Nephron progenitor cell (in vitro differentiated cells): ENCODE measurements around the gene MTHFD1L.

Experiments used
- DNase-seq: peaks from one replicate; pipeline ENCODE4 v3.0.0; 2021
- H3K27ac Mint-ChIP-seq: 2 replicates; pipeline ENCODE4 v1.8.0; 2021; ENCODE audit warnings: mild to moderate bottlenecking, moderate library complexity, mixed read lengths
- H3K27me3 Mint-ChIP-seq: 2 replicates; pipeline ENCODE4 v1.8.0; 2021; ENCODE audit warnings: mild to moderate bottlenecking, low read depth, mixed read lengths; ENCODE audit not compliant: poor library complexity
- H3K36me3 Mint-ChIP-seq: 2 replicates; pipeline ENCODE4 v1.8.0; 2021; ENCODE audit warnings: low read depth, mixed read lengths
- H3K4me1 Mint-ChIP-seq: 2 replicates; pipeline ENCODE4 v1.8.0; 2021; ENCODE audit warnings: mixed read lengths
- H3K4me3 Mint-ChIP-seq: 2 replicates; pipeline ENCODE4 v1.8.0; 2021; ENCODE audit warnings: mild to moderate bottlenecking, moderate library complexity, mixed read lengths
- H3K9me3 Mint-ChIP-seq: 2 replicates; pipeline ENCODE4 v1.8.0; 2021; ENCODE audit warnings: mild to moderate bottlenecking, moderate library complexity, mixed read lengths
- TF ChIP-seq, protein P1 (sequence below): fragments of 200-600 bp; sonication (generic); IDR thresholded peaks from 2 replicates; pipeline ENCODE4 v1.5.0; 2021; ENCODE audit warnings: antibody characterized with exemption

MTHFD1L gene

GRCh38 chr6:151091571-151091970 lies 226.1 kb downstream of the MTHFD1L start:
- Mint-ChIP-seq H3K4me1 (peaks cover 84% of the 10 kb centered on the region), H3K4me3 (no peak overlapping the region), H3K36me3 (peaks cover 41% of the 10 kb centered on the region), H3K27me3 (peaks cover 3% of the 10 kb centered on the region), H3K9me3 (no peaks in the 10 kb centered on the region), H3K27ac (no peak overlapping the region)
- DNase-seq: no peak
- TF ChIP-seq, protein P1, sequence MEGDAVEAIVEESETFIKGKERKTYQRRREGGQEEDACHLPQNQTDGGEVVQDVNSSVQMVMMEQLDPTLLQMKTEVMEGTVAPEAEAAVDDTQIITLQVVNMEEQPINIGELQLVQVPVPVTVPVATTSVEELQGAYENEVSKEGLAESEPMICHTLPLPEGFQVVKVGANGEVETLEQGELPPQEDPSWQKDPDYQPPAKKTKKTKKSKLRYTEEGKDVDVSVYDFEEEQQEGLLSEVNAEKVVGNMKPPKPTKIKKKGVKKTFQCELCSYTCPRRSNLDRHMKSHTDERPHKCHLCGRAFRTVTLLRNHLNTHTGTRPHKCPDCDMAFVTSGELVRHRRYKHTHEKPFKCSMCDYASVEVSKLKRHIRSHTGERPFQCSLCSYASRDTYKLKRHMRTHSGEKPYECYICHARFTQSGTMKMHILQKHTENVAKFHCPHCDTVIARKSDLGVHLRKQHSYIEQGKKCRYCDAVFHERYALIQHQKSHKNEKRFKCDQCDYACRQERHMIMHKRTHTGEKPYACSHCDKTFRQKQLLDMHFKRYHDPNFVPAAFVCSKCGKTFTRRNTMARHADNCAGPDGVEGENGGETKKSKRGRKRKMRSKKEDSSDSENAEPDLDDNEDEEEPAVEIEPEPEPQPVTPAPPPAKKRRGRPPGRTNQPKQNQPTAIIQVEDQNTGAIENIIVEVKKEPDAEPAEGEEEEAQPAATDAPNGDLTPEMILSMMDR: no peak

- no peak for DNase-seq
- no peak overlapping the region for H3K27ac Mint-ChIP-seq
- TF ChIP-seq, protein P1: no peak
- H3K4me3 Mint-ChIP-seq: no peak overlapping the region
- peaks cover 81% of the 10 kb centered on the region for H3K4me1 Mint-ChIP-seq
- no peaks in the 10 kb centered on the region for H3K9me3 Mint-ChIP-seq
- peaks cover 3% of the 10 kb centered on the region for H3K27me3 Mint-ChIP-seq
- H3K36me3 Mint-ChIP-seq: peaks cover 52% of the 10 kb centered on the region
Measured at GRCh38 chr6:151092591-151092990, 227.1 kb downstream of the MTHFD1L start.

DNA sequence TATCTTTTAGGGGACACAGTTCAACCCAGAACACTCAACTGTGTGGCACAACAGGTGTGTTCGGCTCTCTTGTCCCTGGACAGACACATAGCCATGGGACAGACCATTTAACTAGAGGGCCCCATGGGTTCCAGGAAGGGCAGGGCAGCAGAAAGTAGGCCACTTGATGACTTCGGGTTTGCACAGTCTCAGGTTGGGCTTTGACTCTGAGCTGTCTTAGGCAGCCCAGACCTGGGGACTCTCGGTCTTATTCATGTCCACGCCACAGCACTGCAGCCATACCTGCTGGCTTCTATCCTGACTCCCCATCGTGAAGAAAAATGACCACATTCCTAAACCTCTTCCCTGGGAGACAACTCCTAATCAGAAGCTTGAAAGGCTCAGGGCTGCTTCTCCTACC lies 228.2 kb downstream of the MTHFD1L start:
- DNase-seq: no peak
- no peak overlapping the region for H3K27ac Mint-ChIP-seq

DNA sequence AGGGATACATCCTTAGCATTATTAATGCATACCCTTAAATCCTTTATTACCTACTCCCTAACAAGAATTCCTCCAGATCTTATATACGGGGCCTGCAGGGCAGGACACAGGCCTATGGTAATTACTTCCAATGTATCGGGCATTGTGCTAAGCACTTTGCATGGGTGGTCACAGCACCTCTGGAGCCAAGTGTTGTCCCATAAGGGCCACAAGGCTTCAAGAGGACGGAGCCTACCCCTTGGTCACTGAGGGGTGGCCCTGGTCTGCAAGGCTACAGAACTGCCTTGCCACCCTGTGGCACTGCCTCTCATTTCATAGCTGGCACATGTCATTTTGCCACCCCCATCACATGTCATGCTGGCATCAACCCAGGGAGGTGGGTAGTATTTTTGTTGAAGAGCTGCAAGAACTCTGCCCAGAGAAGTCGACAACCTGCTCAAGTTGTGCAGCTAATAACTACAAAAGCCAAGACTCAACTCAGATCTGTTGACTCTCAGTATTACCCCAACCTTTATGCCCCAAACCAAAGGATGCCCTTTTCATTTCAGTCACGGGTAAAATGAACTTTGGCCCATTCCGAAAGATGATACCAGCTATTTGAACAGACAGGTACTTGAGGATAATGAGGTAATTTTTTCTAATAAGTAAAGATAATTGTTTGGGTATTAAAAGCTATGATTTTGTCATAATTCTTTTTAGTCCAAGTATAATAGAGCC lies 230.2 kb downstream of the MTHFD1L start:
- Mint-ChIP-seq H3K27ac (no peak overlapping the region), H3K9me3 (peaks cover 8% of the 10 kb centered on the region), H3K4me3 (no peak overlapping the region), H3K4me1 (peaks cover 60% of the 10 kb centered on the region), H3K27me3 (peaks cover 3% of the 10 kb centered on the region), H3K36me3 (peaks cover 76% of the 10 kb centered on the region)
- TF ChIP-seq, protein P1: no peak
- no peak for DNase-seq

More for the DNA sequence above, 228.2 kb downstream of the MTHFD1L start:
- H3K9me3 Mint-ChIP-seq: no peaks in the 10 kb centered on the region
- H3K36me3 Mint-ChIP-seq: peaks cover 60% of the 10 kb centered on the region
- no peak overlapping the region for H3K4me3 Mint-ChIP-seq
- TF ChIP-seq, protein P1: no peak
- H3K27me3 Mint-ChIP-seq: peaks cover 3% of the 10 kb centered on the region
- H3K4me1 Mint-ChIP-seq: peaks cover 70% of the 10 kb centered on the region

GRCh38 chr6:151096255-151096612 lies 230.7 kb downstream of the MTHFD1L start:
- H3K27me3 Mint-ChIP-seq: peaks cover 3% of the 10 kb centered on the region
- no peak overlapping the region for H3K4me3 Mint-ChIP-seq
- no peak for DNase-seq
- H3K27ac Mint-ChIP-seq: peak overlapping the region; percentile 58
- H3K4me1 Mint-ChIP-seq: peaks cover 59% of the 10 kb centered on the region
- H3K9me3 Mint-ChIP-seq: peaks cover 8% of the 10 kb centered on the region
- TF ChIP-seq, protein P1: no peak
- peaks cover 77% of the 10 kb centered on the region for H3K36me3 Mint-ChIP-seq
